ENCODE measurements around the gene KIF22. TPM values are rescaled to one million over a fixed set of nuclear protein-coding genes. Genes with fewer than 3 reads are reported as not detected.
A peak's percentile ranks its signal among the peaks of the same experiment; 100 is the strongest.

Gene KIF22
- total and polyA plus RNA-seq, 9 of the 15 experiments (the other 6 are each of a cell fraction or from before 2014, with no cell fraction given), result 8.7 to 232 (median 131) TPM

GRCh38 chr16:29790183-29790948, at the start of gene KIF22 (continued):
- TF ChIP-seq ZNF592 (IDR thresholded peaks at IDR 0.05), result no peak
- TF ChIP-seq NCOA6 (IDR thresholded peaks at IDR 0.05), result no peak
- no peak for TF ChIP-seq DNMT1 (IDR thresholded peaks at IDR 0.05)
- peak; percentile 41 for TF ChIP-seq DEAF1 (CRISPR knock-in tag; IDR thresholded peaks at IDR 0.05)
- TF ChIP-seq ESRRB (CRISPR knock-in tag; IDR thresholded peaks at IDR 0.05; ENCODE audit: borderline replicate concordance), result no peak
- peak; percentile 97 for TF ChIP-seq FIP1L1 (IDR thresholded peaks at IDR 0.05; ENCODE audit: low read depth, low read length, poor library complexity, severe bottlenecking)
- TF ChIP-seq RBFOX2 (IDR thresholded peaks at IDR 0.05; ENCODE audit: low read depth, low read length), result peak; percentile 98
- TF ChIP-seq GABPB1 (CRISPR knock-in tag; IDR thresholded peaks at IDR 0.05), result peak; percentile 99
- no peak for TF ChIP-seq HNRNPL (IDR thresholded peaks at IDR 0.05; ENCODE audit: low read depth, low read length)
- no peak for TF ChIP-seq TAF15 (IDR thresholded peaks at IDR 0.05; ENCODE audit: low read depth, low read length)
- no peak for TF ChIP-seq E4F1 (CRISPR knock-in tag; IDR thresholded peaks at IDR 0.05; ENCODE audit: borderline replicate concordance)
- no peak for TF ChIP-seq ZNF696 (CRISPR knock-in tag; conservative IDR thresholded peaks at IDR 0.05)
- TF ChIP-seq KDM5B (IDR thresholded peaks at IDR 0.05; ENCODE audit: insufficient replicate concordance, low read depth, low read length), result peak; percentile 95
- TF ChIP-seq STAT6 (CRISPR knock-in tag; IDR thresholded peaks at IDR 0.05), result no peak
- no peak for TF ChIP-seq ZNF347 (CRISPR knock-in tag; IDR thresholded peaks at IDR 0.05; ENCODE audit: low read depth)

All from K562 (cell line).